ENCODE data around the gene SPATS2L.

DNA sequence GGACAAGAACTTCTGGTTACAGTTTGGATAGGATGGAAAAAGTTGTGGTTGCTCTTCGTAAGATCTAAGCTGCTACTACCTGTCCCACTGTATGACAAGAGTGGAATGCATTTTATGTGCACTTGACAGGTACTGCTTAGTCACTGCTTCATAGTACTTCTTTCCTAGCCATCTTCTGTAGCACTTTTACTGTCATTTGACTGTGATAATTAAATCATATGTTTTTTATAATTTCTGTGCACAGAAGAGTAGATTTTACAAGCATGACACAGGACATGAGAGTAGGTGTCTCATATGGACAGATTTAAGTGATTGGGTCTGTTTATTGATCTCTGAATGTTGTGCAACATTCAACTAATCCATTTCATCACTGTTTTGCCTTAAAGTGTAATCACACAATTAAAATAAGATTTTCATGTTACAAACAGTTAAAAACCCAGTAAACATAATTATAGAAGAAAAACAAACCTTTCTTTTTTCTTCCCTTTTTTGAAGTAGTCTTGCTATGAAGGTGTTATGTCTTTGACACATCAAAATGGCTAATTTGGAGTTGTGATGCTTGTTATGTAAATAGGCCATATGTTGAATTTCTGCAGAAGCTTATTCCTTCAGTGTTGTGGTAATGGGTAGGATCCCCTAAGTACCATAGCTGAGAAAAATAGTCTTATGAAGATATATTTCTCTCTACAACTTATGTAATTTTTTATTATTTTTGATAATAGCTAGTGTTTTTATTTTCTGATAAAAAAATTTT, 3.0 kb downstream of the SPATS2L start:
- TF ChIP-seq CTCF (IDR thresholded peaks at IDR 0.05) (no peak), POLR2A (IDR thresholded peaks at IDR 0.05) (no peak), EP300 (IDR thresholded peaks at IDR 0.05) (no peak)

Measured in ovary (tissue), 3 donors.